Central memory CD8-positive, alpha-beta T cell (primary cell): ENCODE results near the gene CPSF6.
"Not testable (repeated sequence)": the region's sequence is repeated elsewhere in the genome, so short reads cannot be mapped to it uniquely, and the experiment has no call there.

Experiments used
- ATAC-seq: fragments of 150-1000 bp; cut with Tn5 transposase; replicated peaks from 2 replicates; pipeline ENCODE4 v1.10.0; 2022; ENCODE audit warnings: mild to moderate bottlenecking, moderate FRiP score, moderate number of reproducible peaks; ENCODE audit not compliant: poor library complexity, severe bottlenecking; ENCODE audit errors: extremely low read depth
- DNase-seq, 2 donors: peaks; one replicate each; pipeline ENCODE4 v3.0.0; 2021; ENCODE audit warnings: low spot score in 2 of 2
- H3K27ac Mint-ChIP-seq: one replicate; pipeline ENCODE4 v1.8.0; 2022; ENCODE audit warnings: low read depth, mild to moderate bottlenecking, moderate library complexity, mixed read lengths
- H3K27me3 Mint-ChIP-seq: one replicate; pipeline ENCODE4 v1.8.0; 2022; ENCODE audit warnings: mixed read lengths
- H3K36me3 Mint-ChIP-seq: one replicate; pipeline ENCODE4 v1.8.0; 2022; ENCODE audit warnings: mild to moderate bottlenecking, moderate library complexity, mixed read lengths; ENCODE audit not compliant: insufficient read depth
- H3K4me1 Mint-ChIP-seq: one replicate; pipeline ENCODE4 v1.8.0; 2022; ENCODE audit warnings: mixed read lengths
- H3K4me3 Mint-ChIP-seq: one replicate; pipeline ENCODE4 v1.8.0; 2022; ENCODE audit warnings: mild to moderate bottlenecking, moderate library complexity, mixed read lengths
- H3K9me3 Mint-ChIP-seq: one replicate; pipeline ENCODE4 v1.8.0; 2022; ENCODE audit warnings: mixed read lengths

CPSF6 gene

DNA sequence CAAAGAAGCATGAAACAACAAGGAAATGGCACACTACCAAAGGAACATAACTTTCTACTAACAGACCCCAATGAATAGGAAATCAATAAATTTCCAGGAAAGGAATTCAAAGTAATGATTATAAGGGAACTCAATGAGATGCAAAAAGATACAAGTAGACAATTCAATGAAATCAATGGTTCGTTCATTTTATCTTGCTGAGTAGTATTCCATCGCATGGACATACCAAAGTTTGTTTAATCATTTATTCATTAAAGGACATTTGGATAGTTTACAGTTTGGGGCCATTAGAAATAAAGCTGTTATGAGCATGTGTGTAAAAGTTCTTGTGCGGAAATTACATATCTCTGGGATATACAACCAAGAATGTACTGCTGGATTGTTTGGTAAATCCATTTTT, 73.8 kb downstream of the CPSF6 start:
- H3K4me1 Mint-ChIP-seq, result no peaks in the 10 kb centered on the region
- peaks cover 5% of the 10 kb centered on the region for H3K9me3 Mint-ChIP-seq
- no peak overlapping the region for H3K27ac Mint-ChIP-seq
- H3K4me3 Mint-ChIP-seq, result no peak overlapping the region
- ATAC-seq (no peak), DNase-seq (no peak)
- peaks cover under 1% of the 10 kb centered on the region for H3K36me3 Mint-ChIP-seq
- no peaks in the 10 kb centered on the region for H3K27me3 Mint-ChIP-seq

DNA sequence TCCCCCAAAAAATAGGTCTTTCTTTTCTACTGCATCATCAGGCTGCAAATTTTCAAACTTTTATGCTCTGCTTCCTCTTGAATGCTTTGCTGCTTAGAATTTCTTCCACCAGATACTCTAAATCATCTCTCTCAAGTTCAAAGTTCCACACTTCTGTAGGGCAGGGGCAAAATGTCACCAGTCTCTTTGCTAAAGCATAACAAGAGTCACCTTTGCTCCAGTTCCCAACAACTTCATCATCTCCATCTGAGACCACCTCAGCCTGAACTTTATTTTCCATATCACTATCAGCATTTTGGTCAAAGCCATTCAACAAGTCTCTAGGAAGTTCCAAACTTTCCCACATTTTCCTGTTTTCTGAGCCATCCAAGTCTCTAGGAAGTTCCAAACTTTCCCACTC, 77.4 kb downstream of the CPSF6 start:
- peaks cover 21% of the 10 kb centered on the region for H3K27me3 Mint-ChIP-seq
- not testable (repeated sequence) for H3K36me3 Mint-ChIP-seq, H3K4me1 Mint-ChIP-seq, H3K27ac Mint-ChIP-seq, H3K9me3 Mint-ChIP-seq, DNase-seq, ATAC-seq, H3K4me3 Mint-ChIP-seq

DNA sequence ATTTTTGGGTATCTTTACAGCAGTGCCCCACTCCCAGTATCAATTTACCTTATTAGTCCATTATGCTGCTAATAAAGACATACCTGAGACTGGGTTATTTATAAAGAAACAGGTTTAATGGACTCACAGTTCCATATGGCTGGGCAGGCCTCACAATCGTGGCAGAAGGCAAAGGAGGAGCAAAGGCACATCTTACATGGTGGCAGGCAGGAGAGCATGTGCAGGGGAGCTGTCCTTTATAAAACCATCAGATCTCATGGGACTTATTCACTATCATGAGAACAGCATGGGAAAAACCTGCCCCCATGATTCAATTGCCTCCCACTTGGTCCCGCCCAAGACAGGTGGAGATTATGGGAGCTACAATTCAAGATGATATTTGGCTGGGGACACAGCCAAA, 77.9 kb downstream of the CPSF6 start:
- not testable (repeated sequence) for H3K9me3 Mint-ChIP-seq, H3K36me3 Mint-ChIP-seq, ATAC-seq, H3K4me3 Mint-ChIP-seq, H3K27ac Mint-ChIP-seq, DNase-seq, H3K4me1 Mint-ChIP-seq
- peaks cover 21% of the 10 kb centered on the region for H3K27me3 Mint-ChIP-seq

DNA sequence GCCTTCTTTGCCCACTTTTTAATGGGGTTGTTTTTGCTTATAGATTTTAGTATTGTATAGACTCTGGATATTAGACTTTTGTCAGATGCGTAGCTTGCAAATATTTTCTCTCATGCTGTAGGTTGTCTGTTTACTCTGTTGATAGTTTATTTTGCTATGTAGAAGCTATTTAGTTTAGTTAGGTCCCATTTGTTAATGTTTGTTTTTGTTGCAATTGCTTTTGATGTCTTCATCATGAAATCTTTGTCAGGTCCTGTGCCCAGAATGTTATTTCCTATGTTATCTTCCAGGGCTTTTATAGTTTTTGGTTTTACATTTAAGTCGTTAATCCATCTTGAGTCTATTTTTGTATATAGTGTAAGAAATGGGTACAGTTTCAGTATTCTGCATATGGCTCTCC, 78.9 kb downstream of the CPSF6 start:
- no peak for ATAC-seq

DNA sequence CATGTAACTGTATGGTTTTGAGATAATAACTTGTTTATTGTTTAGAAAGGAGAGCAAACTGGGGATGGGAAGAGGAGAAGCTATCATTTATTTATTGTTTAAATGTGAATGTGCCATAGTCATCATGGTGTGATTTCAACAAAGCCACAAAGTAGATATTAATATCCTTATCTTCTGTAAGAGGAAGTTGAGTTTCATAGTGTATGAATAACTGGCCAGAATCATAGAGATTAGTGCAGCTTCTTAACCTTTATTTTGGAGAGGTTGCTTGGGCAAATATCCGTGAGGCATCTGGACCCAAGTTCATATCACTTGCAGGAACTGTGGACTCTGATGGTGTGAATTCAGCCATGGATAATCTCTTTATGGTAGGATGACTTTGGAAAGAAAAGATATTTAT, 82.0 kb downstream of the CPSF6 start:
- no peak for DNase-seq

More for the DNA sequence above, 78.9 kb downstream of the CPSF6 start:
- H3K27me3 Mint-ChIP-seq, result peaks cover 22% of the 10 kb centered on the region
- peaks cover 5% of the 10 kb centered on the region for H3K9me3 Mint-ChIP-seq
- no peaks in the 10 kb centered on the region for H3K4me1 Mint-ChIP-seq
- no peak overlapping the region for H3K4me3 Mint-ChIP-seq
- H3K36me3 Mint-ChIP-seq, result peaks cover 2% of the 10 kb centered on the region
- no peak for DNase-seq
- H3K27ac Mint-ChIP-seq, result no peak overlapping the region

More for the DNA sequence above, 82.0 kb downstream of the CPSF6 start:
- H3K4me1 Mint-ChIP-seq, result no peaks in the 10 kb centered on the region
- peaks cover 2% of the 10 kb centered on the region for H3K36me3 Mint-ChIP-seq
- no peak overlapping the region for H3K27ac Mint-ChIP-seq
- ATAC-seq, result no peak
- H3K4me3 Mint-ChIP-seq, result no peak overlapping the region
- peaks cover 41% of the 10 kb centered on the region for H3K27me3 Mint-ChIP-seq
- H3K9me3 Mint-ChIP-seq, result peaks cover 5% of the 10 kb centered on the region
